A549 (cell line): ENCODE measurements around the gene CCDC127.

Experiments used
- CEBPB ChIP-seq, 2 experiments: fragments of >200 bp in 1 of 2; sonication (Bioruptor Twin) in 1 of 2; formaldehyde crosslinking in 1 of 2; IDR thresholded peaks; 2 replicates each; pipeline ENCODE4 v1.6.1; 2012 to 2016
- EP300 ChIP-seq, 2 experiments: fragments of >200 bp; sonication (Bioruptor Twin); formaldehyde crosslinking; IDR thresholded peaks; 2 replicates in 1 of 2; 3 replicates in 1 of 2; pipeline ENCODE4 v1.6.1; 2016 to 2017
- HOXA7 ChIP-seq: fragments of 250-450 bp; sonication (Bioruptor Pico); IDR thresholded peaks from 2 replicates; pipeline ENCODE4 v1.5.0; 2020; ENCODE audit warnings: mild to moderate bottlenecking, moderate library complexity
- KDM5A ChIP-seq: fragments of 200-600 bp; sonication (generic); IDR thresholded peaks from 2 replicates; pipeline ENCODE4 v1.6.1; 2016; ENCODE audit warnings: antibody characterized with exemption, mild to moderate bottlenecking
- MAFK ChIP-seq: fragments of 450-650 bp; IDR thresholded peaks from 2 replicates; pipeline ENCODE4 v1.6.1; 2014; ENCODE audit not compliant: partially characterized antibody
- POLR2AphosphoS2 ChIP-seq: conservative IDR thresholded peaks from 2 replicates; pipeline ENCODE4 v1.6.1; 2012; ENCODE audit warnings: low read length, improper control_type of control experiment, inconsistent platforms
- RFX5 ChIP-seq: fragments of 450-650 bp; IDR thresholded peaks from 2 replicates; pipeline ENCODE4 v1.7.1; 2014; ENCODE audit warnings: antibody characterized with exemption, mild to moderate bottlenecking, moderate library complexity
- SMC3 ChIP-seq: fragments of >200 bp; sonication (Bioruptor Twin); formaldehyde crosslinking; IDR thresholded peaks from 3 replicates; pipeline ENCODE4 v1.6.1; 2018; ENCODE audit warnings: inconsistent platforms
- TF ChIP-seq, protein P1 (sequence below): fragments of >200 bp; sonication (Bioruptor Twin); formaldehyde crosslinking; IDR thresholded peaks from 3 replicates; pipeline ENCODE4 v1.5.1; 2016
- TF ChIP-seq, protein P2 (sequence below): IDR thresholded peaks from 2 replicates; pipeline ENCODE4 v1.6.1; 2012

DNA sequence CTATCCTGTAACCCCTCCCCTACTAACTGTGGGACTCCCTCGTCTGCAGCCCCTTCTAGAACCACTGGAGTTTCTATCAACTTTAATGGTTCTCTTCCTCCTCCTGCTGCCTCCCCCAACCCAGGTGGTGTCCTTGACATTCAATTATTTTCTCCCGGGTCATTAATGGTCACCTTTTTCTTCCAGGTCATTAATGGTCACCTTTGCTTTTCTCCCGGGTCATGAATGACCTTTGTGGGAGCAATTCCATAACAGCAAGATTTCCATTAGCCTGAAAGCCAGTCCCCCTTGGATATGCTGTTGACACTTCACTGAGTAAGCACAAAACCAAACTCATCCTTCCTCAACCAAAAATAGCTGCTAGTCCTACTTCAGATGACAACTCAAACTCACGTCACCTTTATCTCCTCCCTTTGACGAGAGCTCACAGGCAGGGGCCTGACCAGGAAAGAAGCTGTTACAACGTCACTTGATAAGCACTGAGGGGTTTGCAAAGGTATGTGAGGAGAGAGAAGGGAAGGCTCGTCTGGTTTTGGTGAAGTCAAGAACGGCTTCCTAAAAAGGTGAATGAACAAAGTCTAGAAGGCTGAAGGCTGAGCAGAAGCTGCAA lies 10.9 kb downstream of the CCDC127 start:
- TF ChIP-seq, protein P1, sequence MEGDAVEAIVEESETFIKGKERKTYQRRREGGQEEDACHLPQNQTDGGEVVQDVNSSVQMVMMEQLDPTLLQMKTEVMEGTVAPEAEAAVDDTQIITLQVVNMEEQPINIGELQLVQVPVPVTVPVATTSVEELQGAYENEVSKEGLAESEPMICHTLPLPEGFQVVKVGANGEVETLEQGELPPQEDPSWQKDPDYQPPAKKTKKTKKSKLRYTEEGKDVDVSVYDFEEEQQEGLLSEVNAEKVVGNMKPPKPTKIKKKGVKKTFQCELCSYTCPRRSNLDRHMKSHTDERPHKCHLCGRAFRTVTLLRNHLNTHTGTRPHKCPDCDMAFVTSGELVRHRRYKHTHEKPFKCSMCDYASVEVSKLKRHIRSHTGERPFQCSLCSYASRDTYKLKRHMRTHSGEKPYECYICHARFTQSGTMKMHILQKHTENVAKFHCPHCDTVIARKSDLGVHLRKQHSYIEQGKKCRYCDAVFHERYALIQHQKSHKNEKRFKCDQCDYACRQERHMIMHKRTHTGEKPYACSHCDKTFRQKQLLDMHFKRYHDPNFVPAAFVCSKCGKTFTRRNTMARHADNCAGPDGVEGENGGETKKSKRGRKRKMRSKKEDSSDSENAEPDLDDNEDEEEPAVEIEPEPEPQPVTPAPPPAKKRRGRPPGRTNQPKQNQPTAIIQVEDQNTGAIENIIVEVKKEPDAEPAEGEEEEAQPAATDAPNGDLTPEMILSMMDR, result no peak
- TF ChIP-seq MAFK (no peak), KDM5A (no peak), SMC3 (no peak), POLR2AphosphoS2 (no peak), CEBPB (IDR thresholded peaks at IDR 0.05) (no peak), EP300 (IDR thresholded peaks at IDR 0.05) (no peak), RFX5 (no peak), HOXA7 (CRISPR knock-in tag) (no peak)
- TF ChIP-seq, protein P2, sequence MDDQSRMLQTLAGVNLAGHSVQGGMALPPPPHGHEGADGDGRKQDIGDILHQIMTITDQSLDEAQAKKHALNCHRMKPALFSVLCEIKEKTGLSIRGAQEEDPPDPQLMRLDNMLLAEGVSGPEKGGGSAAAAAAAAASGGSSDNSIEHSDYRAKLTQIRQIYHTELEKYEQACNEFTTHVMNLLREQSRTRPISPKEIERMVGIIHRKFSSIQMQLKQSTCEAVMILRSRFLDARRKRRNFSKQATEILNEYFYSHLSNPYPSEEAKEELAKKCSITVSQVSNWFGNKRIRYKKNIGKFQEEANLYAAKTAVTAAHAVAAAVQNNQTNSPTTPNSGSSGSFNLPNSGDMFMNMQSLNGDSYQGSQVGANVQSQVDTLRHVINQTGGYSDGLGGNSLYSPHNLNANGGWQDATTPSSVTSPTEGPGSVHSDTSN, result no peak
